GM18502 (cell line): ENCODE measurements around the gene TM6SF1.
"Not testable (repeated sequence)": the region's sequence is repeated elsewhere in the genome, so short reads cannot be mapped to it uniquely, and the experiment has no call there.

Experiments
- ATAC-seq: cut with Tn5 transposase; IDR thresholded peaks from one replicate; pipeline ENCODE4 v1.9.1; 2021; ENCODE audit warnings: mild to moderate bottlenecking; ENCODE audit not compliant: unreplicated experiment, poor library complexity

The TM6SF1 gene

GRCh38 chr15:83106994-83107840 lies at the start of gene TM6SF1:
TSS of gene TM6SF1 (plus strand) at chr15:83107645. CDS start at chr15:83107681, 36 bp downstream.
- ATAC-seq = peak; percentile 48

DNA sequence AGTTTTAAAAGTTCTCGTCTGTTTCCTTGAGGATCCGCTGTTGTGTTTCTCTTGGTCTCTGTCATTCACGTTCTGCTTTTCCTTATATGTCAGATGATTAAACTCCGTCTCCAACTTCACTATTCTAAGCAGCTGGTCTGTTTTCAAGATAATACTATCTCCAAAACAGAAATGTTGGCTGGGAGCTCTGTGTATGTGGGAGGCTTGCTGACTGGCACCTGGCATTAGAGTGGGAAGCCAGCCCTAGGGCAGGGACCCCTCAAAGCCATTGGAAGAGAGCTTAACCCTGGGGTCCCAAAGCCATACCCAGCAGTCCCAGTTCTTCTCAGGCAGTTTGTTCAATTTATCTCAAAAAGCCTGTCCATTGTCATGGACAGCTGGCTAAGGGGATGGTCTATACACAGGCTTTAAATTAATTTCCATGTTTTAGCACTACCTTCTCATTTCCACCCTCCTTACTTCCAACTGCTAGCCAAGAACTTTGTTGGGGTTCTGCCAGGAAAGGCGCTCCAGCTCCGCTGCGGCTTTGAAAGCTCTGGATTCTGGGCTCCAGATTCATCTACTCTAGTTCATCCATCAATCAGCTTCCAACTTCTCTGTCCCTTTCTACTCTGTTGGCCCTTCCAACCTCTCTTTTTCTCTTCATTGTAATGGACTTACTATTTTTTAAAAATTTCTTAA lies 49.6 kb upstream of the TM6SF1 start:
- ATAC-seq = no peak

- no peak for ATAC-seq
Observed at GRCh38 chr15:83061680-83062079, 45.8 kb upstream of the TM6SF1 start.

DNA sequence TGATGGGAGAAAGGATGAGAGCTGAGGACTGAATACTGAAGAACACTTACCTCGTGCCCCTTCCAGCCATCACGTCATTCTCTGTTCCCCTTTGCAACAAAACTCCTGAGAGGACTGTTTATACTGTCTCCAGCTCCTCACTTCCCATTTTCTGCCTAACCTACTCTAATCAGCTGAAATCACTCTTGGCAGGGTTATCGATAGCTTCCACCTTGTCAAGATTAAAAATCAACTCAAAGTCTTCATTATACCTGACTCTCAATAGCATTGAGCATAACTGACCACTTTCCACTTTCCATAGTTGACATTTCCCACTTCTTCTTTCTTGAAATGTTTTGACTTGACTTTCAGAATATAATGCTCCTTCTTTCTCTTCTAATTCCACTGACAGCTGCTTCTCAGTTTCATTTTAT lies 44.7 kb upstream of the TM6SF1 start:
- peak; percentile 26 for ATAC-seq

- no peak for ATAC-seq
Observed at GRCh38 chr15:83063551-83063950, 43.9 kb upstream of the TM6SF1 start.

DNA sequence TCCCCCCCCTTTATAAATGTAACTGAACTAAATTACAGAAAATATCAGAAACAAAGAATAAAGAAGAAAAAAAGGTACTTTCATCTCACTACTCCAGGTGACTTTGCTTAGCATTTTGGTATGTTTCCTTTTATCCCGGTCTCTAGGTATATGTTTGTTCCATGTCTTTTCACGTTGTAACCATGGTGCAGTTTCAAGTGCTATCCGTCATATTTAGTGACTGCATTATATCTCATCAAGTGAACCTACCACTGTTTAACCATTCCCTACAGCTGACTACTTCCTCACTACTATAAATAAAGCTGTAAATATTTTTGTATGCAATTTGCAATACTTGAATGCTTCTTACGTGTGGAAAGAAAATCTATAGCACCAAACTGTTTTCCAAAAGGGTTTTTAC lies 42.6 kb upstream of the TM6SF1 start:
- ATAC-seq = no peak

GRCh38 chr15:83065431-83065830 lies 42.0 kb upstream of the TM6SF1 start:
- no peak for ATAC-seq

- ATAC-seq = no peak
Observed at GRCh38 chr15:83066034-83066733, 41.3 kb upstream of the TM6SF1 start.

- peak; percentile 83 for ATAC-seq
Observed at GRCh38 chr15:83066734-83067637, 40.5 kb upstream of the TM6SF1 start, which contains the start of gene BTBD1. TSS of gene BTBD1 (minus strand) at chr15:83067252. CDS start at chr15:83067151, 101 bp downstream.

DNA sequence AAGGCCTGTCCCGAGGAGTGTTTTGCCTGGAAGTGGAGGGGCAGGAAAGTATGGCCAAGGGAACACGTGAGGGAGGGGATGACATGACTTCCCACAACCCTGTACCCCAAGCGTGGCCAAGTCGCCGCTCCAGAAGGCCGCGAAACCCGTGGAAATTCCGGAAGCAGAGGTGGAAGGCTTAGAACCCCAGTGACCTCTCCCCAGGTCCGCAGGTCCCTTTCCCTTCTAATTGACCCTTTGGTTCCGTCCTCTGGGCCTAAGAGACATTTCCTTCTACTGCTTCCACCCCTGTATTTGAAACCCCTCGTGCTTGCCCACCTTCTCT lies 39.8 kb upstream of the TM6SF1 start:
- no peak for ATAC-seq

DNA sequence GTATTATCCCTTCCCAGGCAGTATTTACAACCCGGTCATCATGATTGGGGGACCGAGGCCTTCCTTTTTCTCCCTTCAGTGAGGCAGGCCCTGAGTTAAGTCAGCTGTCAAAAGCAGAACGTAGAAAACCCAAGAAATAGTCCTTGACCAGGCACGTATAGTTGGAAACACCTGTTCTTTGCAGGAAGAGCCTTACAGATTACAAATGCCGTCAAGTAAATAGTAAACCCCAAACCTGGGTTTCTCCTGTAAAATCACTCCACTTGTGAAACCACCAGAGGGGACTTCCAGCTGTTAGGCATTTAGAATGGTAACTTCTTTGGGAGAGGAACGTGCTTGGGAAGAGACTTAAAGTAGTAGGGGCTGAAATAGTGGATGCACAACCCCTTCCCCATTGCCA lies 39.4 kb upstream of the TM6SF1 start:
- no peak for ATAC-seq

DNA sequence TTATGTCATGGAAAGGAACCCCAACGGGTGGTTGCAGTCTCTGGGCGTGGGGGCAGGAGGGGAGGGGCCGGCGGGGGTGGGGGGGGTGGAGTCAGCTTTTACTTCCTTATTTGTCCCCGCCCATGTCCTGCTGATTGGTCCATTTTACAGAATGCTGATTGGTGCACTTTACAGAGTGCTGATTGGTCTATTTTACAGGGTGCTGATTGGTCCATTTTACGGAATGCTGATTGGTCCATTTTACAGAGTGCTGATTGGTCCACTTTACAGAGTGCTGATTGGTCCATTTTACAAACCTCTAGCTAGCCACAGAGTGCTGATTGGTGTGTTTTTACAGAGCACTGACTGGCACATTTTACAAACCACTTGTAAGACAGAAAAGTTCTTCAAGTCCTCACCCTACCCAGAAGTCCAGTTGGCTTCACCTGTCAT lies 38.2 kb upstream of the TM6SF1 start:
- not testable (repeated sequence) for ATAC-seq

GRCh38 chr15:83077491-83078230 lies 29.8 kb upstream of the TM6SF1 start:
- no peak for ATAC-seq

- ATAC-seq = no peak
Observed at GRCh38 chr15:83078712-83079111, 28.7 kb upstream of the TM6SF1 start.

- no peak for ATAC-seq
Observed at GRCh38 chr15:83081256-83082014, 26.0 kb upstream of the TM6SF1 start.

DNA sequence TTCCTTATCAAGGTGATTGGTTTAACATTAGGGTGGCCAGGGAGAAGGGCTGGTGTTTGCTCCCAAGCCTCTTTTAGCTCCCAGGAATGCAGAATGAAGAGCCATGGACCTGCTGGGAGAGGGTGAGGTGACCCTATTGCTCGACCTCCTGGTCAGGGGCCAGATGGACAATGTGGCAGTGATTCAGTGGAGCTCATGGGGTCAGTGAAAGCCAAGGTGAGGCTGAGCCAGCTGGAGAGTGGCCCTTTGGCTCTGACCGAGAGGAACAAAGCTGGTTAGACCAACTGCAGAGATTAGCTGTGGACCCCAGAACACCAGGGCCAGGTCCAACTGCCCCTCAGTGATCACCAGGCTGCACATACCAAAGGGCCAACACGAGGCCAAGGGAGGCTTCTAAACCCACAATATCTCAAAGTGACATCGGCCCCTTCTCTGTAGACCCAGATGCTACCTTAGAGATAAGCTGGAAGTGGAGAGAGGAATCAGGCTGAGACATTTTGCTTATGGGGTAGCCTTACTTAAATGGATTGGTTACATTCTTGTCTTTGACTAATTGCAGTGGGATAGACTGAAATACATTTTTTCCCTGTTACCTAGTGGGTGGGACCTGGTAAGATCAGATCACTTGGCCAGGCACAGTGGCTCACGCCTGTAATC lies 24.6 kb upstream of the TM6SF1 start:
- no peak for ATAC-seq

DNA sequence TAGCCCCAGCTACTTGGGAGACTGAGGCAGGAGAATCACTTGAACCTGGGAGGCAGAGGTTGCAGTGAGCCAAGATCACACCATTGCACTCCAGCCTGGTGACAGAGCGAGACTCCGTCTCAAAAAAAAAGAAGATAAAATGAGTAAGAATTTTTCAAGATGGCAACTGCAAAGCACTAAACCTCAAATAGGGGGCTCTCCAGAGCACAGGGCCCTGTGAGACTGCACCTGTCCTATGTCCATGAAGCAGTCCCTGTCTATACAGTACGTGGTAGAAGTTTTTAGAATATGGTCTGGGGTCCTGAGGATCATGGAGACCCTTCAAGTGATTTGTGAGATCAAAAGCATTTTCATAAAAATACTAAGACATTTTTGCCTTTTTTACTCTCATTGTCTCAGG lies 22.0 kb upstream of the TM6SF1 start:
- not testable (repeated sequence) for ATAC-seq
